HEK293 (cell line): ENCODE data around the gene NFE2L3.

Experiments used
- CTCF ChIA-PET: fragments of 350-600 bp; formaldehyde crosslinking; extraction: SDS; loops from one replicate; lab custom pipeline; 2021; ENCODE audit warnings: antibody characterized with exemption; lab: Yijun Ruan, JAX
- POLR2A ChIA-PET: fragments of 300-600 bp; formaldehyde crosslinking; extraction: SDS; loops from one replicate; lab custom pipeline; 2020; ENCODE audit warnings: antibody characterized with exemption, inconsistent platforms; lab: Yijun Ruan, JAX
- H3K27ac ChIP-seq: fragments of 200-500 bp; sonication (Bioruptor generic); 2 replicates; pipeline ENCODE4 v1.5.1; 2014; ENCODE audit warnings: low read depth, low read length, control low read depth, inconsistent platforms; ENCODE audit errors: extremely low read depth
- H3K36me3 ChIP-seq, 2 experiments: fragments of 200-500 bp in 1 of 2; sonication (Bioruptor generic) in 1 of 2; 1 replicate in 1 of 2; 2 replicates in 1 of 2; pipeline ENCODE4 v1.5.1; 2014 to 2017; ENCODE audit warnings: inconsistent platforms in 2 of 2, low read length in 2 of 2; ENCODE audit not compliant: control insufficient read depth in 2 of 2, insufficient read depth in 1 of 2
- H3K4me1 ChIP-seq: fragments of 200-500 bp; sonication (Bioruptor generic); 2 replicates; pipeline ENCODE4 v1.5.1; 2014; ENCODE audit warnings: mild to moderate bottlenecking, low read length, inconsistent platforms; ENCODE audit not compliant: control insufficient read depth, insufficient read depth
- H3K4me3 ChIP-seq: 2 replicates; pipeline ENCODE4 v1.5.1; 2011; ENCODE audit warnings: low read depth, mild to moderate bottlenecking, control low read depth, low read length, moderate library complexity
- H3K9me3 ChIP-seq: fragments of 200-500 bp; sonication (Bioruptor generic); 2 replicates; pipeline ENCODE4 v1.5.1; 2014; ENCODE audit warnings: low read depth, low read length, inconsistent platforms; ENCODE audit not compliant: control insufficient read depth, insufficient read depth
- MEIS1 ChIP-seq: sonication (generic); formaldehyde crosslinking; IDR thresholded peaks from 2 replicates; pipeline ENCODE4 v1.8.1; 2022; ENCODE audit warnings: missing genetic modification reagents, mild to moderate bottlenecking, borderline replicate concordance
- PATZ1 ChIP-seq: fragments of 450-650 bp; formaldehyde crosslinking; IDR thresholded peaks from 2 replicates; pipeline ENCODE4 v1.5.1; 2016; ENCODE audit warnings: missing biosample characterization, missing genetic modification characterization
- PRDM1 ChIP-seq: fragments of 450-650 bp; formaldehyde crosslinking; IDR thresholded peaks from 2 replicates; pipeline ENCODE4; 2016; ENCODE audit warnings: missing biosample characterization, missing genetic modification characterization
- TCF7L2 ChIP-seq: IDR thresholded peaks from 2 replicates; pipeline ENCODE4 v1.6.1; 2011; ENCODE audit warnings: low read depth, mild to moderate bottlenecking, inconsistent platforms, low read length, moderate library complexity, borderline replicate concordance
- TRIM28 ChIP-seq: IDR thresholded peaks from 2 replicates; pipeline ENCODE4 v1.6.1; 2011; ENCODE audit warnings: low read length, control low read depth, borderline replicate concordance
- ZEB2 ChIP-seq: fragments of 450-650 bp; formaldehyde crosslinking; IDR thresholded peaks from 2 replicates; pipeline ENCODE4 v1.5.1; 2016; ENCODE audit warnings: missing biosample characterization, missing genetic modification characterization
- ZNF114 ChIP-seq: fragments of 450-650 bp; formaldehyde crosslinking; IDR thresholded peaks from 2 replicates; pipeline ENCODE4 v1.5.0; 2017; ENCODE audit warnings: missing biosample characterization, missing genetic modification characterization
- ZNF184 ChIP-seq: fragments of 450-650 bp; IDR thresholded peaks from 2 replicates; pipeline ENCODE4 v1.5.1; 2018; ENCODE audit warnings: missing biosample characterization, mild to moderate bottlenecking, missing genetic modification characterization
- ZNF202 ChIP-seq: fragments of 450-650 bp; formaldehyde crosslinking; IDR thresholded peaks from 2 replicates; pipeline ENCODE4 v1.5.1; 2016; ENCODE audit warnings: missing biosample characterization, missing genetic modification characterization, borderline replicate concordance
- ZNF211 ChIP-seq: fragments of 450-650 bp; formaldehyde crosslinking; IDR thresholded peaks from 2 replicates; pipeline ENCODE4 v1.5.1; 2016; ENCODE audit warnings: low read depth, missing biosample characterization, missing genetic modification characterization
- ZNF280D ChIP-seq: fragments of 450-650 bp; formaldehyde crosslinking; IDR thresholded peaks from 2 replicates; pipeline ENCODE4 v1.5.1; 2016; ENCODE audit warnings: missing biosample characterization, missing genetic modification characterization
- ZNF324 ChIP-seq: fragments of 450-650 bp; formaldehyde crosslinking; IDR thresholded peaks from 2 replicates; pipeline ENCODE4 v1.5.1; 2016; ENCODE audit warnings: missing biosample characterization, missing genetic modification characterization
- ZNF48 ChIP-seq: fragments of 450-650 bp; formaldehyde crosslinking; IDR thresholded peaks from 2 replicates; pipeline ENCODE4 v1.5.1; 2016; ENCODE audit warnings: missing biosample characterization, missing genetic modification characterization
- ZNF548 ChIP-seq: fragments of 450-650 bp; formaldehyde crosslinking; IDR thresholded peaks from 2 replicates; pipeline ENCODE4 v1.5.1; 2016; ENCODE audit warnings: missing biosample characterization, missing genetic modification characterization
- ZNF555 ChIP-seq: fragments of 450-650 bp; formaldehyde crosslinking; conservative IDR thresholded peaks from 2 replicates; pipeline ENCODE4 v1.5.1; 2017; ENCODE audit warnings: missing biosample characterization, mild to moderate bottlenecking, missing genetic modification characterization, inconsistent platforms
- ZNF596 ChIP-seq: fragments of 450-650 bp; IDR thresholded peaks from 2 replicates; pipeline ENCODE4 v1.5.0; 2018; ENCODE audit warnings: missing biosample characterization, mild to moderate bottlenecking, missing genetic modification characterization, moderate library complexity
- ZNF621 ChIP-seq: fragments of 450-650 bp; formaldehyde crosslinking; IDR thresholded peaks from 2 replicates; pipeline ENCODE4 v1.5.1; 2017; ENCODE audit warnings: missing biosample characterization, missing genetic modification characterization
- ZNF677 ChIP-seq: fragments of 450-650 bp; IDR thresholded peaks from 2 replicates; pipeline ENCODE4 v1.5.0; 2018; ENCODE audit warnings: missing biosample characterization, mild to moderate bottlenecking, missing genetic modification characterization, moderate library complexity
- ZNF704 ChIP-seq: fragments of 450-650 bp; formaldehyde crosslinking; IDR thresholded peaks from 2 replicates; pipeline ENCODE4 v1.5.1; 2016; ENCODE audit warnings: missing biosample characterization, missing genetic modification characterization
- ZNF76 ChIP-seq: fragments of 450-650 bp; formaldehyde crosslinking; IDR thresholded peaks from 2 replicates; pipeline ENCODE4; 2016; ENCODE audit warnings: low read depth, missing biosample characterization, missing genetic modification characterization, borderline replicate concordance
- ZSCAN23 ChIP-seq: fragments of 450-650 bp; formaldehyde crosslinking; IDR thresholded peaks from 2 replicates; pipeline ENCODE4 v1.5.1; 2016; ENCODE audit warnings: missing biosample characterization, missing genetic modification characterization
- TF ChIP-seq, protein P1 (sequence below): fragments of 450-650 bp; formaldehyde crosslinking; IDR thresholded peaks from 2 replicates; pipeline ENCODE4 v1.5.0; 2017; ENCODE audit warnings: missing biosample characterization, missing genetic modification characterization, borderline replicate concordance

The NFE2L3 gene

DNA sequence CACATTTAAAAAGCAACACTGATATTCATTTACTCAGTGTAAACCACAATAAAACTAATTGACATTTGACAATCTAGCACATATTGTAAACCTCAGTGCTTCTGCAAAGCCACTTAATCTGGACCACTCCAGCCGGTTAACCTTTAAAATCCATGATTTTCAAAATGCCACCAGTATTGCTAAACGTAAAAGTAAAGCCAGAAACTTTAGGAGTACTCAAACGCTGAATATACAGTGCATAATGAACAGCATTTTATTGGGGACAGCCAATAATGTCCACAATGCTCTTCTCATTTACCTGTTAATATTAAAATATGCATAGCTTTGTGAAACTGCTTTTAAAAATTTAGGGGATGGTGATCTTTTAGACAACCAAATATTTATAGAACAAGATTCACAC, 37.7 kb downstream of the NFE2L3 start (continued):
- TF ChIP-seq MEIS1 (CRISPR knock-in tag) (no peak), ZNF596 (no peak), ZNF184 (tag by site-specific recombination) (no peak), ZNF76 (no peak), ZNF621 (no peak), ZNF704 (tag by site-specific recombination) (no peak), ZNF555 (tag by site-specific recombination) (no peak), ZNF114 (tag by site-specific recombination) (no peak), ZSCAN23 (no peak), TRIM28 (no peak), ZNF280D (tag by site-specific recombination) (no peak), ZNF548 (tag by site-specific recombination) (no peak)
- TF ChIP-seq, protein P1, sequence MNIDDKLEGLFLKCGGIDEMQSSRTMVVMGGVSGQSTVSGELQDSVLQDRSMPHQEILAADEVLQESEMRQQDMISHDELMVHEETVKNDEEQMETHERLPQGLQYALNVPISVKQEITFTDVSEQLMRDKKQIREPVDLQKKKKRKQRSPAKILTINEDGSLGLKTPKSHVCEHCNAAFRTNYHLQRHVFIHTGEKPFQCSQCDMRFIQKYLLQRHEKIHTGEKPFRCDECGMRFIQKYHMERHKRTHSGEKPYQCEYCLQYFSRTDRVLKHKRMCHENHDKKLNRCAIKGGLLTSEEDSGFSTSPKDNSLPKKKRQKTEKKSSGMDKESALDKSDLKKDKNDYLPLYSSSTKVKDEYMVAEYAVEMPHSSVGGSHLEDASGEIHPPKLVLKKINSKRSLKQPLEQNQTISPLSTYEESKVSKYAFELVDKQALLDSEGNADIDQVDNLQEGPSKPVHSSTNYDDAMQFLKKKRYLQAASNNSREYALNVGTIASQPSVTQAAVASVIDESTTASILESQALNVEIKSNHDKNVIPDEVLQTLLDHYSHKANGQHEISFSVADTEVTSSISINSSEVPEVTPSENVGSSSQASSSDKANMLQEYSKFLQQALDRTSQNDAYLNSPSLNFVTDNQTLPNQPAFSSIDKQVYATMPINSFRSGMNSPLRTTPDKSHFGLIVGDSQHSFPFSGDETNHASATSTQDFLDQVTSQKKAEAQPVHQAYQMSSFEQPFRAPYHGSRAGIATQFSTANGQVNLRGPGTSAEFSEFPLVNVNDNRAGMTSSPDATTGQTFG (tag by site-specific recombination), result no peak
- TF ChIP-seq, all 188 proteins: peak for 0

GRCh38 chr7:26190417-26190869, 38.4 kb downstream of the NFE2L3 start:
- peaks cover 7% of the 10 kb centered on the region for H3K4me1 ChIP-seq
- TF ChIP-seq PRDM1 (tag by site-specific recombination), result no peak
- no peak for TF ChIP-seq ZNF677 (tag by site-specific recombination)
- ChIA-PET POLR2A (interaction anchor here (1.0 to 3.7 kb wide), 2 partner anchors 9 to 38 kb away, joined by 3 to 56 read pairs; partner anchors contain the start of genes CBX3, HNRNPA2B1 and NFE2L3), CTCF (interaction anchor here (1.2 to 2.8 kb wide), 3 partner anchors 86 to 180 kb away, joined by 3 to 21 read pairs (median 4); no protein-coding TSS in a partner anchor)
- H3K4me3 ChIP-seq, result no peak overlapping the region
- H3K9me3 ChIP-seq, result no peaks in the 10 kb centered on the region
- H3K36me3 ChIP-seq, result peaks cover 64 to 73% of the 10 kb centered on the region in 2 experiments
- H3K27ac ChIP-seq, result no peak overlapping the region

DNA sequence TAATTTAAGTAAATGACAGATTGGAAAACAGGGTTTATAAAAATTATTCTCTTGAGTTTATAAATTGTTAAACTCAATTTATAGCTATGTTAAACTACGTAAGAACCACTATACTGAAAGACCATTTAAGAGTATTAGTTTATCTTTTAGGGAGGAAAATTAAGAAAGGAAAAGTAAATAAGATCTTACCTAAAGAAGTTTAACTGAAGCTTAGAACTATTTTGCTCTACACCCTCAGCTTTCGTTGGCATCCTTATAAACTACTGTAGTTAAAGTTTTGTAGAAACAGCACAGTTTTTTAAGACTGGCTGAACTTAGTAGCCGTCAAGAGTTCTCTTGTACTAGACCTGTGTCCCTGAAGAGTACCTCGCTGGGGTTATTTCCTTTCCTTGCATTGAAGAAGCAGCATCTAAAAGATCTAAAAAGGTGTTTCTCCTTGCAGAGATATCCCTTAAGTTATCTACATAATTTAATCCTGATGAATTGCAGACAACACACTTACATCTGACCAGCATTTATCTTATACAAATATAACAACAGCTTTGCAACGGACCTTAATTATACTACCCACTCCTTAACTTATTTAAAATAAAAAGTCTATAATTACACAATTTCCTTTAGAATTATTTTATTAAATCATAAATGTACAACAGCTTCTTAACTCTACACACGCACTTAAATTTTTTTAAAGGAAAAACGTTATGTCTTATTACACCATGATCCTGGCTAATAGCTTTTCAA, 39.4 kb downstream of the NFE2L3 start:
- Histone ChIP-seq H3K36me3 (peaks cover 73 to 82% of the 10 kb centered on the region in 2 experiments), H3K4me1 (peaks cover 12% of the 10 kb centered on the region), H3K27ac (no peak overlapping the region), H3K4me3 (no peak overlapping the region), H3K9me3 (no peaks in the 10 kb centered on the region)
- POLR2A ChIA-PET, result interaction anchor here (0.9 to 2.1 kb wide), 6 partner anchors 8 to 972 kb away, joined by 3 to 14 read pairs (median 4); partner anchors contain the start of genes CBX3 and NFE2L3
- CTCF ChIA-PET, result interaction anchor here (0.6 to 2.8 kb wide), 6 partner anchors 13 to 1332 kb away, joined by 3 to 21 read pairs (median 4); no protein-coding TSS in a partner anchor
- TF ChIP-seq ZNF202 (tag by site-specific recombination) (no peak), TCF7L2 (no peak), ZEB2 (tag by site-specific recombination) (no peak), PATZ1 (no peak), ZNF324 (tag by site-specific recombination) (no peak), ZNF211 (tag by site-specific recombination) (no peak), ZNF48 (tag by site-specific recombination) (no peak)
